Hypothalamus (tissue), 51 donors: ENCODE data around the gene KISS1R.
A peak's percentile ranks its signal among the peaks of the same experiment; 100 is the strongest.
"Not testable (repeated sequence)": the region's sequence is repeated elsewhere in the genome, so short reads cannot be mapped to it uniquely, and the experiment has no call there.

Experiments used
- DNase-seq, 51 donors: peaks; one replicate each; lab custom pipeline; 2025; lab: John Stamatoyannopoulos, UW

KISS1R gene

DNA sequence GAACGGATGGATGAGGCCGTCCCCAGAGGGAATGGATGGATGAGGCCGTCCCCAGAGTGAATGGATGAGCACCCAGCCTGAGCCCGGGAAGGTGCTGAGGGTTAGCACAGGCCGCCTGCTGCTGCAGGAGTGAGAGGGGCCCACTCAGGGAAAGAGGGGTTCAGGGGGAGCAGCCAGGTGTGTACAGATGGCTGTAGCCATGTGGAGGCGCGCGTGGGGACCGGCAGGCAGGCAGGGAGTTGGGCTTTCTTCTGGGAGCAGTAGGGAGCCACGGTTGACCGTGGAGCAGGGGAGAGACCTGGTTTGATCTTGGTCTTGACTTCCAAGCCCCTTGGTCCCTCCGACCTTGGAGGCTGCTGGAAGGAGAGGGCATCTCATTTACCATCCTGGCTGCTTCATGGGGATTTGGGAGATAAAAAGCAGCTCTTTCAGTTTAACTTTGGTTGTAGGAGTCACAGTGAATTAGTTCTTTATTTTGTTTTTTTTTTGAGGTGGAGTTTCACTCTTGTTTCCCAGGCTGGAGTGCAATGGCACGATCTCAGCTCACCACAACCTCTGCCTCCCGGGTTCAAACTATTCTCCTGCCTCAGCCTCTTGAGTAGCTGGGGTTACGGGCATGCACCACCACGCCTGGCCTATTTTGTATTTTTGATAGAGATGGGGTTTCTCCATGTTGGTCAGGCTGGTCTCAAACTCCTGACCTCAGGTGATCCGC lies 33.4 kb downstream of the KISS1R start:
- no peak for DNase-seq

GRCh38 chr19:952049-952679 lies 35.0 kb downstream of the KISS1R start:
- no peak for DNase-seq

GRCh38 chr19:952680-953444 lies 35.7 kb downstream of the KISS1R start:
- no peak for DNase-seq

GRCh38 chr19:953445-954271 lies 36.5 kb downstream of the KISS1R start:
- no peak for DNase-seq

GRCh38 chr19:954272-954671 lies 37.1 kb downstream of the KISS1R start:
- no peak for DNase-seq

- DNase-seq: no peak
Measured at GRCh38 chr19:954672-955494, 37.8 kb downstream of the KISS1R start.

DNA sequence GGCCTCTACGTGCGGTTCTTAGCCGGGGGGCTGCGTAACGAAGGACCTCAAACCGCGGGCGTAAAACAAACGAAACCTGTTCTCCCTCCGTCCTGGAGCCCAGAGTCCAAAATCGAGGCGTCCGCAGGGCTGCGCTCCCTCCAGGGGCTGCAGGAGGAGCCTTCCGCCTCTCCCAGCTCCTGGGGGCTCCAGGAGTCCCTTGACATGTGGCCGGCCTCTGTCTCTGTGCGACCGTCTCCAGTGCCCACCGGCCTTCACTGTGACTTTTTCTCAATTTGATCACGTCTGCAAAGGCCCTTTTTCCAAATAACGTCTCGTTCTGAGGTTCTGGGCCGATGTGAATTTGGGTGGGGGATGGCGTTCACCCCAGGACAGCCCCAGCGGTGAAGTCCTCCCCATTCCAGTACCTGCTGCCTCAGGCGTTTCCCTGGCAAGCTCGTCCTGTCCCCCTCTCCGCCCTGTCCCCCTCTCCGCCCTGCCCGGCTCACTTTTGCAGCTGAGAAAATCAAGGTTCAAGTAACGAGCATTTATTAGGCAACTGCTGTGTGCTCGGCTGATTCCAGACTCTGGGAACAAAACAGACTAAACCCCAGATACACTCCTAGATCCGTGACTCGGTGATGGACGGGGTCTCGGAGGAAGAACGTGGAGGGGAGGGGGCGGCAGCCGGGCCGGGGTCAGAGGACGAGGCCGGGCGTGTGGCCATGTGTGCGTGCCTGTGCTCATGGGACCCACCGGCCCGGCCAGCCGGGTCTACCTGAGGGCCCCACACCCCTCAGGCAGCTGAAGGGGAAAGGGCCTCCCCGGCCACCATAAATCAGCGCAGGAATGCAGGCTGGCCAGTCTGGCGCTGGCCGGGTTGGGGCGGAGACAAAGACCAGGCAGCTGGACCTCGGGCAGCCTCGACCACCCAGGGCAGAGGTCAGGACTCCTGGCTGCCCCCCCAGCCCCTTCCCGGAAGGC lies 39.0 kb downstream of the KISS1R start:
- no peak for DNase-seq

DNA sequence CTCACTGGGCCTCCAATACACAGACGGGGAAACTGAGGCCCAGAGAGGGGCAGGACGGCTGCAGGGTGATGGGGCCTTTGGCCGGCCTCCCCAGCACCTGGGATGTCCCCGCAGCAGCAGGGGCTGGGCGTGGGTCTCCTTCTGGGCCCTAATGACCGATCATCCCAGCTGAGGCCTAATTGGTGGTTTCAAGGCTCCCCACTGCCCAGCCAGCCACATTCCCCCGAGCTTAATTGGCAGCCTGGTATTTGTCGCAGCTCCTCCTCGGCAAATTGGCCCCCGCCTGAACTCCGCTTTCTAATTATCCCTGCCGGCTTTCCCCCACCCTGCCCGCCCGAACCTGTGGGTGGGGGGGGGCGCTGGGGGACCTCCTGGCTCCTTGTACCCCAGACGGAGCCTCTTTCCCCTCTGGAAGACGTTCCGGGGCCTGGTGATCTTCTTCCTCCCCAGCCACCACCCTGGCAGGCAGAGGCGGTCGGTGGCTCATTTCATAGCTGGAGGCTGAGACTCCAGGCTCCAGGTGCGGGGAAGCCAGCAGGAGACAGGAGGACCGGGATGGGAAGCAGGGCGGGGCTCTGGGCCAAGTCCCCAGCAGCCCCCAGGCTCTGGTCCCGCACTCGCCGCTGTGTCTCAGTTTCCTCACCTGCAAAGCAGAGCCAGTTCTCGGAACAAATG lies 39.8 kb downstream of the KISS1R start:
- no peak for DNase-seq

DNA sequence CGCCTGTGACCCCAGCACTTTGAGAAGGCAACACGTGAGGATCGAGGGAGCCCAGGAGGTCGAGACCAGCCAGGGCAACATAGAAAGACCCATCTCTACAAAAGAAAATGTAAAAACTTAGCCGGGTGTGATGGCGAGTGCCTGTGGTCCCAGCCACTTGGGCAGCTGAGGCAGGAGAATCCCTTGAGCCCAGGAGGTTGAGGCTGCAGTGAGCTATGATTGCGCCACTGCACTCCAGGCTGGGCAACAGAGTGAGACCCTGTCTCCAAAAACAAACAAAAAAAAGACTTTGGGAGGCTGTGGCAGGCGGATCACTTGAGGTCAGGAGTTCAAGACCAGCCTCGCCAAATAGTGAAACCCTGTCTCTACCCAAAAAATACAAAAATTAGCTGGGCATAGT lies 40.4 kb downstream of the KISS1R start:
- not testable (repeated sequence) for DNase-seq

DNA sequence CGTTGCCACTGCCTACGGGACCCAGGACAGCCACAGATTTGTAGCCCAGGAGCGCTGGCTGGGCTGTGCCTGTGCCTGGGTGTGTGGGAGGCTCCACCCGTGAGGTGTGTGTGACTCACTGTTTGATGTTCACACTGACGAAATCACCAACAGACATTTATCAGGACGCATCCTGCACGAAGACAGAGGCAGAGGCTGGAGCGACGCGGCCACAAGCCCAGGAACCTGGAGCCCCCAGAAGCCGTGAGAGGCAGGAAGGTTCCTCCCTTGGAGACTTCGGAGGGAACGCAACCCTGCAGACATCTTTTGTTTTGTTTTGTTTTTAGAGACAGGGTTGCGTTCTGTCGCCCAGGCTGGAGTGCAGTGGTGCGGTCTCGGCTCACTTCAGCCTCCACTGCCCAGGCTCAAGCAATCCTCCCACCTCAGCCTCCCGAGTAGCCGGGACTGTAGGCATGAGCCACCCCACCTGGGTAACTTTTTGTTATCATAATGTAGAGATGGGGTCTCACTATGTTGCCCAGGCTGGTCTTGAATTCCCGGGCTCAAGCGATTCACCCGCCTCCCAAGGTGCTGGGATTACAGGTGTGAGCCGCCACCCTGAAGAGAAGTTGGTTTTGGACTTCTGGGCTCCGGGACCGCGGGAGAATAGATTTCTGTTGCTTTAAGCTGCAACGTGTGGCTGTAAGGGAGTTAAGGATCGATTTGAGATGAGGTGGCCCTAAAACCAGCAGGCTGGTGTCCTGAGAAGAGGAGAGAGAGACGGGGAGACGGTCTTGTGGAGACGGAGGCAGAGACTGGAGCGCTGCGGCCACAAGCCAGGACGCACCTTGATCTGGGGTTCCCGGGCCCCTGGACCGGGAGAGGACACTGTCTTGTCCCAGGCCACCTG lies 42.1 kb downstream of the KISS1R start:
- DNase-seq: peak in 2 of 51 donors; percentile 16 to 47

- no peak for DNase-seq
Measured at GRCh38 chr19:960020-960419, 42.9 kb downstream of the KISS1R start.

DNA sequence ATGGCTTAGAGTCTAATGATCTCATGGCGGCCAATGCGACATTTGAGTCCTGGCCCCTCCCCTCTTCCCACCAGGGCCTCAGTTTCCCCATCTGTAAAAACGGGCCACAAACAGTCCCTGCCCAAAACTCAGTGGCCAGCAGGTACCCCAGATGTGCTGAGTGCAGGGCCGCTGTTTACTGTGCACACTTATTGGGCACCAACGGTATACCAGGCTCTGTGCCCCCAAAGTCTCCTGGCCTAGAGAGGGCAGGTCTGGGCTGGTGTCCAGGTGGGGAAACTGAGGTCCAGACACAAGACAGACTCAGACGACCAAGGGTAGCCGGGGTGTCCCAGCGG lies 43.4 kb downstream of the KISS1R start:
- no peak for DNase-seq

GRCh38 chr19:961866-962620 lies 44.9 kb downstream of the KISS1R start:
- DNase-seq: no peak

DNA sequence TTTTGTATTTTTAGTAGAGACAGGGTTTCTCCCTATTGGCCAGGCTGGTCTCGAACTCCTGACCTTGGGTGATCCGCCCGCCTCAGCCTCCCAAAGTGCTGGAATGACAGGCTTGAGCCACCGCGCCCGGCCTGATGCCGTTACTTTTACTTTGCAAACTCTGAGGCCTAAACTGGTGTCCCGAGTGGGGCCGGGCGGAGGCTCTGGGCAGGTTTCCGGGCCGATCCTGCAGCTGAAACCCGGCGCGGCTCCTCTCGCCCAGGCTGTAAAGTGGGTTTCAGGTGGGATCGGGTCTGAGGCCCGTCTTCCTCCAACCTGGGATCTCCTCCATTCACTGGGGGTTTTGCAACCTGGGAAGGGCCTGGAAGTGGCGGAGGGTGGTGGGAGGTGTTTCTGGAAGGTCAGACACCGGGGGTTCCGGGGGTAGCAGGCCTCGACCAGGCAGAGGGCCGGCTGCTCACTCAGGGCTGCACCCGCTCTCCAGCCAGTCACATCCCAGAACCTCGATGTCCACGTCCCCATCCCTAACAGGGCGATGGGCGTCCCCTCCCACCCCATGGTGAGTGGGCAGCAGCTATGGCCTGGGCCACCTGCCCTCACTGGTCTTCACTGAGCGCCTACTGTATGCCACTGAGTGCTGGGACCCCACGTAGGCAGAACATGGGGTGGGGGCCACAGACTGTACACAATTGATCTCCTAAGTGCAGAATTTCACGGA lies 45.7 kb downstream of the KISS1R start:
- no peak for DNase-seq

DNA sequence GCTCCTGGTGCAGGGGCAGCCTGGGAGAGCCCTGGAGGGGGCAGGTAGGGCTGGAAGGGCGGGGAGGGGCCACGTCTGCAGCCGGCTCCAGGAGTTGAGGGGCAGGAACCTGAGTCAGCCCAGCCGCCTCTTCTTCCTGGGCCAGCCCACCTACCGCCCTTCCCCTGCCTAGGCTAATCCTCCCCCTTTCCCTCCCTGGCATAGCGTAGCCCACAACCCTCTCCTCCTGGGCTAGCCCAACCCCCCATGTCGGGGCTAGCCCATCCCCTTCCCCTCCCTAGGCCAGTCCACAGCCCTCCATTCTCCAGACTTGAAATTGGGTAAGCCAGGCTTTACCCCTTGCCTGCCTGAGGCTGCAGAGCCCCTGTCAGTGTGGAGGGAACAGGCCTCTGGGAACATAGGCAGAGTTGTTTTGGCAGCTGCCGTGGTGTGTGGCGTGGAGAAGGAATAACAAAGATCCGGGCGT lies 46.4 kb downstream of the KISS1R start:
- DNase-seq: no peak

GRCh38 chr19:964116-964520 lies 47.0 kb downstream of the KISS1R start:
- no peak for DNase-seq
